Brain microvascular endothelial cell (primary cell): ENCODE data around the gene CTCF.

Experiments used
- DNase-seq: peaks from one replicate; pipeline ENCODE4 v3.0.0-alpha.2; 2020
- H3K27ac ChIP-seq: fragments of 250-450 bp; sonication (Bioruptor Pico); 2 replicates; pipeline ENCODE4 v1.5.1; 2020; ENCODE audit warnings: mild to moderate bottlenecking, moderate library complexity
- H3K27me3 ChIP-seq: fragments of 250-450 bp; sonication (Bioruptor Pico); replicated peaks from 2 replicates; pipeline ENCODE4 v1.5.1; 2020; ENCODE audit warnings: mild to moderate bottlenecking
- H3K36me3 ChIP-seq: fragments of 250-450 bp; sonication (Bioruptor Pico); replicated peaks from 2 replicates; pipeline ENCODE4 v1.5.1; 2020; ENCODE audit warnings: mild to moderate bottlenecking
- H3K4me3 ChIP-seq: 2 replicates; pipeline ENCODE4 v1.5.1; 2011; ENCODE audit warnings: low read depth, mild to moderate bottlenecking, control low read depth, low read length, moderate library complexity
- in situ Hi-C: cut with HindIII; loops from 2 replicates; pipeline ENCODE4 v1.10.0; 2017; ENCODE audit warnings: low sequenced_read_pairs, low pct_ligation_motif_present
- TF ChIP-seq, protein P1 (sequence below): IDR thresholded peaks from 2 replicates; pipeline ENCODE4 v1.5.1; 2011; ENCODE audit warnings: low read depth, mild to moderate bottlenecking, moderate library complexity, low read length, control low read depth, inconsistent platforms; ENCODE audit errors: missing control alignments

Gene CTCF

DNA sequence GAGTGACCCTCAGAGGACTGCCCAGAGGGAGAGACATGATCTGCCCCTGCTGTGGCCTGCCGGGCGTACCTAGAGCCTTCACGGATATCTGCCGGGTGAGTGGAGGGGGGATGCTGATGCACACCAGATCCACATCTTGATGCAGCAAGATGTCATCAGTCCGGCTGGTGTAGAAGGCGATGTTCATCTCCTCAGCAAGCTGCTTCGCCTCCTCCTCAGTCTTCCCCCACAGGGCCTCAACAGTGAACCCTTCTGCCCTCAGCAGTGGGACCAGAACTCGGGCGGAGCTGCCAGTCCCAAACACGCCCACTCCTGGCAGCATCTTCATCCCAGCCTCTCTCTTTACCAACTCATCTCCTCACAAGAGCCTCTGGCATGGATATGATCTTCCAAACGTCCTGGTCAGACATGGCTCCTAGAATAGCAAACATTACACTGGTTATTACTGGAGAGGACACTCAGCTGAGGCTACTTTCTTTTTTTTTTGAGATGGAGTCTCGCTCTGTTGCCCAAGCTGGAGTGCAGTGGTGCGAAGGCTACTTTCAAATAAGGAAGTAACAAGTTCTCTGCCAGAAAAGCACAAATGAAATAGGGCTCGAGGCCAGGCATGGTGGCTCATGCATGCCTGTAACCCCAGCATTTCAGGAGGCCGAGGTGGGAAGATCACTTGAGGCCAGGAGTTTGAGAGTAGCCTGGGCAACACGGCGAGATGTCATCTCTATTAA, 123.2 kb downstream of the CTCF start:
- TF ChIP-seq, protein P1, sequence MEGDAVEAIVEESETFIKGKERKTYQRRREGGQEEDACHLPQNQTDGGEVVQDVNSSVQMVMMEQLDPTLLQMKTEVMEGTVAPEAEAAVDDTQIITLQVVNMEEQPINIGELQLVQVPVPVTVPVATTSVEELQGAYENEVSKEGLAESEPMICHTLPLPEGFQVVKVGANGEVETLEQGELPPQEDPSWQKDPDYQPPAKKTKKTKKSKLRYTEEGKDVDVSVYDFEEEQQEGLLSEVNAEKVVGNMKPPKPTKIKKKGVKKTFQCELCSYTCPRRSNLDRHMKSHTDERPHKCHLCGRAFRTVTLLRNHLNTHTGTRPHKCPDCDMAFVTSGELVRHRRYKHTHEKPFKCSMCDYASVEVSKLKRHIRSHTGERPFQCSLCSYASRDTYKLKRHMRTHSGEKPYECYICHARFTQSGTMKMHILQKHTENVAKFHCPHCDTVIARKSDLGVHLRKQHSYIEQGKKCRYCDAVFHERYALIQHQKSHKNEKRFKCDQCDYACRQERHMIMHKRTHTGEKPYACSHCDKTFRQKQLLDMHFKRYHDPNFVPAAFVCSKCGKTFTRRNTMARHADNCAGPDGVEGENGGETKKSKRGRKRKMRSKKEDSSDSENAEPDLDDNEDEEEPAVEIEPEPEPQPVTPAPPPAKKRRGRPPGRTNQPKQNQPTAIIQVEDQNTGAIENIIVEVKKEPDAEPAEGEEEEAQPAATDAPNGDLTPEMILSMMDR = no peak
- no peak for DNase-seq
- peaks cover 8% of the 10 kb centered on the region for H3K36me3 ChIP-seq
- in situ Hi-C loops = no loop called here
- no peaks in the 10 kb centered on the region for H3K27me3 ChIP-seq
- H3K4me3 ChIP-seq = no peak overlapping the region
- H3K27ac ChIP-seq = no peak overlapping the region
